ENCODE measurements around the gene ELMO1. TPM values are rescaled to one million over a fixed set of nuclear protein-coding genes. Genes with fewer than 3 reads are reported as not detected.

Gene ELMO1
- total RNA-seq, 1 donor from 2014 or later: 132 TPM

DNA sequence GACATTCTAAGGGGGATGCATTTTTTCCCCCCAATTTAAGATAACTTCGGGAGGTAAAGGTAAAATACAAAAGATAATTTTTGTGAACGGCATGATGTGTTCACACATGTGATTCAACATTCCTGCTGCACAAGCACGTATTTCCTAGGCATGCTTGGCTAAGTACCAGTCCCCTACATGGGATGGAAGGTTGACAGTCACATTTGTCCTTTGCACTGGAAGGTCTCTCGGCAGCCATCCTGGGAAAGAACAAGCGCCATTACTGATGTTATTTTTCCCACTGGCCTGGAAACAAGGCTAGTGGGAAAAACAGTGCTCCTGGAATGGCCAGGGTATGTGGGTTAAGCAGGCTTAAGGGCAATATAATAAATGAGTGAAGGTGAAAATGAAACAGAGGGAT lies 448.2 kb downstream of the ELMO1 start:
- no peaks in the 10 kb centered on the region for H3K4me1 Mint-ChIP-seq
- no peak overlapping the region for H3K27ac Mint-ChIP-seq
- ATAC-seq (ENCODE audit: low read depth): no peak
- ChIA-PET CTCF (no interaction called here), POLR2A (no interaction called here)
- no peak overlapping the region for H3K4me3 Mint-ChIP-seq
- intact Hi-C loops (cut with micrococcal nuclease): no loop called here
- no peak for TF ChIP-seq CTCF (IDR thresholded peaks at IDR 0.05)
- no peak for DNase-seq
- H3K9me3 Mint-ChIP-seq: no peaks in the 10 kb centered on the region
- no peaks in the 10 kb centered on the region for H3K27me3 Mint-ChIP-seq
- peaks cover 44% of the 10 kb centered on the region for H3K36me3 Mint-ChIP-seq (ENCODE audit: low read depth)

DNA sequence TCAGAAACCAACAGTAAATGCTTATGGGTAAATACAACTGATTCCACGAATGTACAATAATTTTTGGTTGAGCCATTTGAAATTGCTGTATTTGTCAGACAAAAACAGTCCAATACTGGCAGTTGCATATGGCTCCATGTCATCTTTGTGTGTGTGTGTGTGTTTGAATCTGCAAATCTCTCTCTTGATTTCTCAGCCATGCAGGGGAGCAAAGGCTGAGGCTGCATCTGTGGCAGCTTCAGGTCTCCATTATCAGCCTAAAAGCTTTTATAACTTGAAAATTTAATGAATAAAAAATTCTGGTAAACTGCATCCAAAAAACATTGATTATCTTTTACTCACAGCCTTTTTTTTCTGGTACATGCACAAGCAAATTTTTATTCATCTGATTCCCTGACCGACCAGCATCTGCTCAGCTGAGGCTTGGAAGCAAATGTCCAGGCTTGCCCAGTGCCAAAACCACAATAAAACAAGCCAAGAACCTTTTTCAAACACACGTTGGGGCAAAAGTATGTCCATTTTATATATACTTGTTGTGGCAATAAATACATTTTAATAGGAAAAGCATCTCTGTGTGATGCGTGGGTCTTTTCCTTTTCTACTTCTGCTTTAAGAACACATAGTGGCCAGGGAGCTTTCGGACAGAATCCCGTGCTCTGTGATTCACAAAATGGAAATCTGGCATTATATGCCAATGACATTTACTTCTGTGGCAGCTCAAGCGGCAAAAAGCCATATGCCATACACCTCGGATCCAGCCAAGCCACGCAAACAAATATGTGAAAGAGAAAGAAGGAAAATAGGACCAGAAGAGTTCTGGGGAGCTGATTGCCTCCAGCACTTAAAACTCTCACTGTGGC lies 448.8 kb downstream of the ELMO1 start:
- ChIA-PET POLR2A (no interaction called here), CTCF (no interaction called here)
- no peaks in the 10 kb centered on the region for H3K27me3 Mint-ChIP-seq
- TF ChIP-seq CTCF (IDR thresholded peaks at IDR 0.05): no peak
- intact Hi-C loops (cut with micrococcal nuclease): no loop called here
- H3K27ac Mint-ChIP-seq: no peak overlapping the region
- H3K9me3 Mint-ChIP-seq: no peaks in the 10 kb centered on the region
- H3K4me3 Mint-ChIP-seq: no peak overlapping the region
- DNase-seq: no peak
- H3K4me1 Mint-ChIP-seq: no peaks in the 10 kb centered on the region
- H3K36me3 Mint-ChIP-seq (ENCODE audit: low read depth): peaks cover 44% of the 10 kb centered on the region
- no peak for ATAC-seq (ENCODE audit: low read depth)

DNA sequence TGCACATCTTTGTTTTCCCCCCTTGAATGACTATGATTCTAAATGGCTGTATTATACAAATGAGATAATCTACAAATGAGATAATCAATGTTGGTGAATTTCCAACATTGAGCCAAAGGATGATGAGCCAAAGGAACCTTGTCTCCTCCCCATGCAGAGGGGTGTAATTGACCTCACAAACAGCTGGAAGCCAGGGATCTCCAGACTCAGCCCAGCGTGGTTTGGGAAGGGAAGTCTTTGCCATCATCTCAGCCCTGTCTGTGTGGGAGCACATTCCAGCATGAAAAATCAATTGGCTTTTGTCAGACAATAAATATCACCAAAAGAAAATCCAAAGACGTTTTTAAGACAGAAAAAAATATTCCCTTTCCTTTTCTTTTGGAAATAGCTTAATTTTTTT lies 452.9 kb downstream of the ELMO1 start:
- no peak for TF ChIP-seq CTCF (IDR thresholded peaks at IDR 0.05)
- no peaks in the 10 kb centered on the region for H3K9me3 Mint-ChIP-seq
- ATAC-seq (ENCODE audit: low read depth) (no peak), DNase-seq (no peak)
- intact Hi-C loops (cut with micrococcal nuclease): no loop called here
- CTCF ChIA-PET: interaction anchor here (1.7 kb wide), 1 partner anchor 10 kb away, joined by 8 read pairs; no protein-coding TSS in a partner anchor
- peaks cover 20% of the 10 kb centered on the region for H3K36me3 Mint-ChIP-seq (ENCODE audit: low read depth)
- H3K4me3 Mint-ChIP-seq: no peak overlapping the region
- no peaks in the 10 kb centered on the region for H3K27me3 Mint-ChIP-seq
- POLR2A ChIA-PET: no interaction called here
- peaks cover 2% of the 10 kb centered on the region for H3K4me1 Mint-ChIP-seq
- no peak overlapping the region for H3K27ac Mint-ChIP-seq

GRCh38 chr7:36994456-36995112 lies 454.1 kb downstream of the ELMO1 start:
- peaks cover 2% of the 10 kb centered on the region for H3K4me1 Mint-ChIP-seq
- CTCF ChIA-PET: interaction anchor here (1.1 kb wide), 1 partner anchor 187 kb away, joined by 4 read pairs; no protein-coding TSS in a partner anchor
- peaks cover 16% of the 10 kb centered on the region for H3K36me3 Mint-ChIP-seq (ENCODE audit: low read depth)
- no peaks in the 10 kb centered on the region for H3K27me3 Mint-ChIP-seq
- DNase-seq (no peak), ATAC-seq (ENCODE audit: low read depth) (no peak)
- TF ChIP-seq CTCF (IDR thresholded peaks at IDR 0.05): no peak
- no peak overlapping the region for H3K4me3 Mint-ChIP-seq
- no peak overlapping the region for H3K27ac Mint-ChIP-seq
- POLR2A ChIA-PET: no interaction called here
- intact Hi-C loops (cut with micrococcal nuclease): no loop called here
- no peaks in the 10 kb centered on the region for H3K9me3 Mint-ChIP-seq

Data from activated B cell treated with CpG ODN at 0.5 μM for 24 hours (primary cell).